Measurements from ENCODE around the gene AQP10. TPM values are rescaled to one million over a fixed set of nuclear protein-coding genes. Genes with fewer than 3 reads are reported as not detected.
A peak's percentile ranks its signal among the peaks of the same experiment; 100 is the strongest.

Gene AQP10
- total RNA-seq, 4 donors from 2014 or later, result not detected

DNA sequence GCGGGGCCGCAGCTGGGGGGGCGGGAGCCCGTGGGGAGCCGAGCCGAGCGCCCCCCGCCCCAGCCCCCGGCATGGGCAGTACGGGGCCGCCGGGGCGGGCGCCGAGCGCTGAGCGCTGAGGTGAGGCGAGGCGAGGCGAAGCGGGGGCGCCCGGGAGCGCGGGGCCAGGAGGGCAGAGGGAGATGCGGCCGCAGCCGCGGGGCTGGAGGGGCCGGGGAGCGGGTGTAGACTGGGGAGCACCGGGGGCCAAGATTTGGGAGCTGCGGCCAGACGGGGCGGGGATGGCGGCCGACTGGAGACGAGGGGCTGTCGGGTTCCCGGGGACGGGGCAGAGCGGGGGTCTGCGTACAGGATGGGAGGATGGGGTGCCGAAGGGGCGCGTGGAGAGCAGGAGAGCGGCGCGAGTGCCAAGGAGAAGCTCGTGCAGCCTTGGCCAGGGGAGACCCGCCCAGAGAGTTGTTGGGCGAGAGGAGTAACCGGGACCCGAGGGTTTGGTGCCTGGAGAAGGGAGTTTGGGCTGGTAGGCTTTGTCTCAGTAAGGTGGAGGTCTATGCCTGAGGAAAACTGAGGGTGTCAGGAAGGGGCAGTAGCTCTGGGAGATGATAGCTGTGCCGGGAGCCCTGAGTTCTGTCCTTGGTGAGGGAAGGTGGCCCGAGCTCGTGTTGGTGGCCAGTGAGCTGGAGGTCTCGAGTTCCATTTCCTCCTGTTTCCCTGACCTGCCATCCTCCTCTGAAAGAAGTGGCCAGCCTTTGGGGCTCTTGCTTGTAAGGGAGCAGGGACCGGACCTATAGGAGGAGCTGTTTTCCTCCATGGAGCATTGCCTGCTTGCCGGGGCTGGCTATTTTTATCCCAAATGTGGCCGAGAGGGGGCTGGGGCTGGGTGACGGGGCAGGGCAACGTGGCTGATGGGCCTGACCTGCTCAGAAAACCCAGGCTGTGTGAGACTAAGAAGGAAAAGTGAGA is 5.0 kb downstream of the AQP10 start:
- 2% methylated on average over 35 of the region's 63 CpGs for WGBS
- Histone ChIP-seq H3K4me3 (peak overlapping the region; percentile 88 to 99 (median 96)), H3K4me1 (peaks cover 34 to 61% (median 59%) of the 10 kb centered on the region in 4 donors), H3K27me3 (no peaks in the 10 kb centered on the region), H3K9me3 (no peaks in the 10 kb centered on the region), H3K27ac (replicated peaks in 1 of 4) (peak overlapping the region; percentile 99 to 100 (median 99)), H3K36me3 (peaks cover 4 to 9% (median 7%) of the 10 kb centered on the region in 4 donors)
- peak; percentile 94 for DNase-seq (ENCODE audit: extremely low spot score)
- intact Hi-C loops (cut with DNase I), result loop anchor here (2.0 kb wide), 1 partner anchor 79 kb away; the partner anchor contains the start of gene IL6R
- TF ChIP-seq EP300 (IDR thresholded peaks at IDR 0.05) (no peak), CTCF (IDR thresholded peaks at IDR 0.05) (peak; percentile 51 to 72 (median 58)), POLR2AphosphoS5 (IDR thresholded peaks at IDR 0.05) (peak; percentile 50 to 60)

GRCh38 chr1:154326546-154327465 is 5.9 kb downstream of the AQP10 start:
- H3K4me3 ChIP-seq, result peak overlapping the region; percentile 88 to 99 (median 96)
- DNase-seq (ENCODE audit: extremely low spot score), result peak; percentile 95
- H3K36me3 ChIP-seq, result peaks cover 14 to 18% (median 16%) of the 10 kb centered on the region in 4 donors
- H3K27ac ChIP-seq (replicated peaks in 1 of 4), result peak overlapping the region; percentile 99 to 100 (median 99)
- TF ChIP-seq POLR2A (IDR thresholded peaks at IDR 0.05; ENCODE audit: low read depth) (no peak), EP300 (IDR thresholded peaks at IDR 0.05) (no peak), POLR2AphosphoS5 (IDR thresholded peaks at IDR 0.05) (peak; percentile 68 to 84), CTCF (IDR thresholded peaks at IDR 0.05) (peak in 1 of 3 experiments; percentile 6)
- 22% methylated on average over 6 of the region's 6 CpGs for WGBS
- no peaks in the 10 kb centered on the region for H3K27me3 ChIP-seq
- no peaks in the 10 kb centered on the region for H3K9me3 ChIP-seq
- intact Hi-C loops (cut with DNase I), result loop anchor here (2.0 kb wide), 1 partner anchor 78 kb away; the partner anchor contains the start of gene IL6R
- H3K4me1 ChIP-seq, result peaks cover 34 to 62% (median 59%) of the 10 kb centered on the region in 4 donors

DNA sequence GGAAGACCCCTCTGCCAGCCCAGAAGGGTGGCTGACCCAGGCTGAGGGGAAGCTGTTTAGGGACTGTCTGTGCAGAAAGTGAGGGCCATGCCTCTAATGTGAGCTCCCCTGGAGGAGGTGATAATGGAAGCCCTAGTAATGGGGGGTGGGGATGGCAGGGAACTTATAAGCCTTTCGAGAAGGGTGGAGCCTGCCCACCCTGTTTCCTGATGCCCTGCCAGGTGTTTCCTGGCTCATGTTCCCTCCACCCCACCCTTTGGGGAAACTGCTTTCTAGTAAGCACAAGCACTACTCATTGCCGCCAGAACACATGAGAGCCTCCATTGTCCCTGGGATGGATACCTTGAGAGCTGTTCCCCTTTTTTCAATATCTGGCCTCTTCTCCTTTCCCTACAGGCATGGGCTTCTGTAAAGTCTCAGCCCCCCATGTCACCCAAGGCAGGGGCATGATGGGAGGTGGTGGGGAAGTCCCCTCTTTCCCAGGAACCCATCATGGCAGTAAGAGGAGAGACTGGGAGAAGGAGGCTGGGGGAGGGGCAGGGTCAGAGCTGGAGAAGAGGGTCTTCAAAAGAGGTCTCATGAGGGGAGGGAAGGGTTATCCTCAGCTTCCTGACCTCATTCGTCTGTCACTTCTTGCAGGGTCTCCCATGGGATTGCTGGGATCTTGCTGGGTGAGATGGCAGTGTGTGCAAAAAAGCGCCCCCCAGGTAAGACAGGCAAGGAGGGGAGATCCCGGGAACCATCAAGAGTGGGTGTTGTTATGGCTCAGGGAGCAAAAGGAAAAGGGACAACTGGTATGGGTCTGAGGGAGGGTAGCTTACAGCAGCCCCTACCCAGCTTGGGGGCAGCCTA is 6.8 kb downstream of the AQP10 start:
- 33% methylated on average over 4 of the region's 5 CpGs for WGBS
- Histone ChIP-seq H3K27ac (replicated peaks in 1 of 4) (peak overlapping the region; percentile 99 to 100 (median 99)), H3K9me3 (no peaks in the 10 kb centered on the region), H3K4me1 (peaks cover 34 to 62% (median 59%) of the 10 kb centered on the region in 4 donors), H3K27me3 (no peaks in the 10 kb centered on the region), H3K36me3 (peaks cover 23 to 27% (median 25%) of the 10 kb centered on the region in 4 donors), H3K4me3 (peak overlapping the region; percentile 88 to 99 (median 96))
- TF ChIP-seq CTCF (IDR thresholded peaks at IDR 0.05) (no peak), POLR2A (IDR thresholded peaks at IDR 0.05; ENCODE audit: low read depth) (peak; percentile 6)
- intact Hi-C loops (cut with DNase I), result loop anchor here (2.0 kb wide), 1 partner anchor 77 kb away; the partner anchor contains the start of gene IL6R
- no peak for DNase-seq (ENCODE audit: extremely low spot score)

Data from esophagus muscularis mucosa (tissue), 4 donors.